GM12891 (cell line): ENCODE data around the gene CCDC40.

ENCODE experiments used
- DNase-seq: peaks from one replicate; pipeline ENCODE4 v3.0.0; 2011; ENCODE audit warnings: low spot score; ENCODE audit not compliant: insufficient read length
- FAIRE-seq: peaks from 2 replicates; lab custom pipeline; 2011; peaks lifted over from hg19 to GRCh38; lab: Jason Lieb, UNC
- PAX5 ChIP-seq: IDR thresholded peaks from 2 replicates; pipeline ENCODE4 v1.6.1; 2011; ENCODE audit warnings: low read length, moderate library complexity, mild to moderate bottlenecking; ENCODE audit not compliant: insufficient read depth, severe bottlenecking
- POLR2A ChIP-seq: IDR thresholded peaks from 2 replicates; pipeline ENCODE4 v1.6.1; 2011; ENCODE audit warnings: low read depth, low read length, control low read depth
- POLR2AphosphoS5 ChIP-seq: IDR thresholded peaks from 2 replicates; pipeline ENCODE4 v1.6.1; 2011; ENCODE audit warnings: low read depth, low read length, control low read depth
- POU2F2 ChIP-seq: IDR thresholded peaks from 2 replicates; pipeline ENCODE4 v1.6.1; 2011; ENCODE audit warnings: low read depth, mild to moderate bottlenecking, control low read depth, low read length, moderate library complexity
- SPI1 ChIP-seq: IDR thresholded peaks from 2 replicates; pipeline ENCODE4 v1.6.1; 2011; ENCODE audit warnings: low read depth, low read length, control low read depth
- TAF1 ChIP-seq: IDR thresholded peaks from 2 replicates; pipeline ENCODE4 v1.6.1; 2011; ENCODE audit warnings: low read depth, low read length, control low read depth

The CCDC40 gene

DNA sequence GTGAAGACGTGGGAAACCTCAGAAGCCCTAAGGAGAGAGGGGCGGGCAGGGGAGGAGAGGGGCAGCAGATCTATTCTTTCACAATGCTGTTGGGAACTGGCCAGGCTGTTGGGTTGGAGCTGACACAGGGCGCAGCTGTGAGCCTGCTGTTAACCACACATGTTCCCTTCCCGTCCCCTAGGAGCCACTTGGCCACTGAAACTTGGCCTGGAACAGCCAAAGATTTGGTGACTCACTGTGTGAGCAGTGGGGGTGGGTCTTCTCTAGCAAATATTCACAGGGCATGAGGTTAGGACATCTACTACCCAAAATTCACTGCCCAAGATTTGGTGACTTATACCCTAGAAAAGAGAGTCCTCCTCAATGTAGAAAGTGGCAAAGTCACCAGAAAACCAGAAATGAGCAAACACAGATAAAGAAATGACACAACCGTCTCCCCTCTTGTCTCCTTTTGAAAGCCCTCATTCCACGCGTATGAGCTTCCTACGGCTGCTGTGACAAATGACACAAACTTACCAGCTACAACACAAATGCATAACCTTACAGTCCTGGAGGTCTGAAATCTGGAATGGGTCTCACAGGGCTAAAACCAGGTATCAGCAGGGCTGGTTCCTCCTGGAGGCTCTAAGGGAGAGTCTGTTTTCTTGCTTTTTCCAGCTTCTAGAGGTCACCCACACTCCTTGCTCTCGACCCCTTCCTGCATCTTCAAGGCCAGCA is 7.0 kb upstream of the CCDC40 start:
- FAIRE-seq: no peak
- TF ChIP-seq POLR2AphosphoS5 (no peak), PAX5 (no peak), POLR2A (no peak), SPI1 (no peak), POU2F2 (no peak), TAF1 (no peak)
- no peak for DNase-seq

DNA sequence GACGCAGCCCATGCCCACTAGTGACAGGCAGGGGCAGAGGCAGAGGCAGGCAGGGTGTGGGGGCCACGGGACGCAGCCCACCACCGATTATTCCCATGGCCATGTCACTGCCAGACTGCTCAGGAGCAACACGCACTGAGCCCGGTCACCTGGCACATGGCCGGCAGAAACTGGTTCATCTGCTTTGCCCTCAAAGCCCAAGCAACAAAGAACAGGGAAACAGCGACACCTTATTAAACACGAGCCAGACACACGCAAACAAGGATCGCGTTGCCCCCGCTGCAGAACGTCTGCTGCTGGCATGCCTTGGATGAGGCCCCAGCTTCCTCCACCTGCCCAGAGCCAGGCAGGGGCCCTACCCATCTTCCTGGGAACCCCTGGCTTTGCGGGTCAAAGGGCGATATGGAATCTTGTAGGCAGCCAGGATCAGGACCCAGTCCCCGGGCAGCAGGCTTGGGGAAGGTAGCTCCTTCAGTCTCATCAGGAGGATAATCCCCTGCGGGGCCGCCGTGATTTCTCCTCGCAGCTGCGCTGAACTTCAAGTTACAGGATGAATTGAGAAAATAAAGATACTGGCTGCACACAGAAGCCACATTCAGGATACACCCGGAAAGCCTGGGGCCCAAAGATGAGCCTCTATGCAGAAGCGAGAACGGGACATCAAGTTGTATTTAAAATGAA is 5.6 kb upstream of the CCDC40 start:
- TF ChIP-seq POU2F2 (no peak), POLR2A (no peak), SPI1 (no peak), PAX5 (no peak), TAF1 (no peak), POLR2AphosphoS5 (no peak)
- DNase-seq (no peak), FAIRE-seq (no peak)

DNA sequence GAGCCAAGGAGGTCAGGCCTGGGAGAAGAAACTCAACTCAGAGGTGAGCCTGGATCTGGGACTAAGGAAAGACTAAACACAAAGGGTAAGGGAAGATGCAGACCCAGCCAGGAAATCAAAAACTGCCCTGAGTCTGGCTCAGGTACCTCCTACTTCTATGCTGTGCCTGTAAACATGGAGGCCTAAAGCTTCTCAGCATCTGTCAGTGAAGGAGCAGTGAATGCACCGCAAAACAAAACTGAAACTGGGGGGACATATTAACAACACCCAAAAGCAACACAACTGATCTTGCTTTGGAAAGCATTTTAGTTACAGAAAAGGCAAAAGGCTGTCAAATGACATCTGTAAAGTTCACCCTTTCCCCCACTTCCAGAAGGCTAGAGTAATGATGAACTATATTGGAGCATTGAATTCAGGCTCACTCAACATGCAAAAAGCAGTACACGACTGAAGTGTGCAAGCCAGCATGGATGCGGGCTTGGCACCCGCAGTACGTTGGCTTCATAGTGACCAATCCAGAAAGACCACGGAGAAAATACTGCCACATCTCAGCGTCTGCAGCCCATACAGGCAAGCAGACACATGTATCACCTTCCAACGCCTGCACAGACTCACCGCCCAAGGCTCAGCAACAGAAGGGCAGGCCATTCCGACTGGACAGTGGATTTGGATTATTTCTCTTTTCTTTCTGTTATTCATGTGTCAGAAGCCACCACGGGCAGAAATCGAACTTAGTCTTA is 4.6 kb upstream of the CCDC40 start:
- DNase-seq (no peak), FAIRE-seq (no peak)
- TF ChIP-seq POLR2A: no peak
- no peak for TF ChIP-seq POU2F2
- TF ChIP-seq POLR2AphosphoS5: no peak
- no peak for TF ChIP-seq TAF1
- TF ChIP-seq PAX5: no peak
- TF ChIP-seq SPI1: no peak

DNA sequence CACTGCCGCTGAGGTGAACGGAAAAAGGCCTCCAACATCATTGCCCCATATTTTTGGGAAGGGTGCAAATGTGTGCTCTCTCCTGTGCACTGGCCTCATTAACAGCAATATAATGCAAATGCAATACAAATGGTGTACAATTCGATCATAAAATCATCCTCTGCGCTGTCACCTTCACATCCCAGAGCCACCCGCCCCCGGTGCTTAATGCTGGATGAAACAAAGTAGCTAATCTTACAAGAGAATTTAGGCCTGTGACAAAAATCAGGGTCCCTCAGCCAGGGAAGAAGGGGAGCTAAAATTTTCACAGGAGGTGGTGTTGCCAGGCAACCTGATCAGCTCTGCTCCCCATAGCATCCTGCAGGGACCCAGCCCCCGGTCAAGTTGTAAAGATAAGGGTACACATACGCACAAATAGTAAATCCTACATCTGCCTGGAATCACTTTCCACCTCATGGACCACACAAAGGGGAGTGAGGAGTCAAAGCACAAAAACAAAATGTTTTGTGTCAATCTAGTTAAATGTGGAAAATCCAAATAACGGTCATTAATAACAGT is 3.7 kb upstream of the CCDC40 start:
- DNase-seq: no peak
- no peak for FAIRE-seq
- TF ChIP-seq PAX5 (no peak), SPI1 (no peak), POLR2AphosphoS5 (no peak), POU2F2 (no peak), POLR2A (no peak), TAF1 (no peak)

DNA sequence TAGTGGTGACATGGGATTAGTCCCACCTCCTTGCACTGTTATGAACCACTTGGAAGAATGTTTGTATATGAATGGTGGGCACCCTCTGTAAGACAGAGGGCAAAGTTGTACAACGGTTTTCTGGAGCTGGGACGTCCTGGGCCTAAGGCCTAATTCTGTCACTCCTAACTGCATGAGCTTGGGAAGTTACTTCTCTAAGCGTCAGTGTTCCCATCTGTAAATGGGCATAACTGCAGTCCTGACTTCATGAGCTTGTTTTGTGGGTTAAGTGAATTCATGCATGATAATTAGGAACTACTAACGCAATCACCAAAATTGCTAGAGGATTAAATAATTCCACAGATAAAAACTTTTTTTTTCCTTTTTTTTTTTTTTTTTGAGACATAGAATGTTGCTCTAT is 2.6 kb upstream of the CCDC40 start:
- FAIRE-seq: no peak

DNA sequence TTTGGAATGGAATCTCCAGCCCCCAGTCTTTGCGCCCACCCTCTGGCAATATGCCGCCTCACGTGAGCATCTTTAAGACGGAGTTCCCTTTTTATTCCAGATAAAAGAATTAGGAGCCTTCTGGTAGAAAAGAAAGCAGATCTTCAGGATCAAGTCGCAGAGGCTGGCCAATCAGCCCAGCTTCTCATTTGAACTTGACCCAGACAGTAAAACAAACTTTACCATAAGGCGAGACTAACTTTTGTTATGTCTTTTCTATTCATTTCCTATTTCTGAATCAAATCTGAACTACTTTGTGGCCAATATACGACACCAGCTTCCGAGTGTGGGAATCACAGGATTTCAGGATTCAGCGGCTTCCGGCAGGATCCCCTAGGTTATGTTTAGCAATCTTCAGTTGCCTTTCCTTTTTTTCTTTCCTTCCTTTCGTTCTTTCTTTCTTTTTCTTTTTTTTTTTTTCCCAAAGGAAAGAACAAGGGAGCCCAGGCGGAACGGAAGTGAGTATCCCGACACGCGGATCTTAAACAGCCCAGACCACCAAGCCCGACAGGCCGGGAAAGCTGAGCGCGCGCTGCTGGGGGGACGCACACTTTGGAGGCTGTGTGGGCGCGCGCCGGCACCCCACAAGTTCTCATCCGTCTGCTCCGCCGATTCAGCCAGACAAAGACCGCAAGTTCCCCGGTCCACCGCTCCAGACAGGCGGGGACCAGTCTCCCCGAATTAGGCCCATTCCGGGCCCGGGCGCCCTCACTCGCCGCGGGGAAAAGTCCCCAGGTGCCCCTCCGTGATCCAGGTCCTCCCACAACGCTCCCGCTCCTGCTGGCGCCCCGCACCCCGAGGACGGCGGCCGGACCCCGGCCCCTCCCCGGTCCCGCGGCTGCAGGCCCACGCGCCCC is 1.4 kb upstream of the CCDC40 start:
- TF ChIP-seq POU2F2 (no peak), POLR2A (no peak), POLR2AphosphoS5 (no peak), TAF1 (no peak)
- DNase-seq (peak; percentile 51), FAIRE-seq (no peak)

More for the DNA sequence above, 2.6 kb upstream of the CCDC40 start:
- no peak for DNase-seq
- TF ChIP-seq PAX5 (no peak), POLR2A (no peak), POLR2AphosphoS5 (no peak), TAF1 (no peak)

DNA sequence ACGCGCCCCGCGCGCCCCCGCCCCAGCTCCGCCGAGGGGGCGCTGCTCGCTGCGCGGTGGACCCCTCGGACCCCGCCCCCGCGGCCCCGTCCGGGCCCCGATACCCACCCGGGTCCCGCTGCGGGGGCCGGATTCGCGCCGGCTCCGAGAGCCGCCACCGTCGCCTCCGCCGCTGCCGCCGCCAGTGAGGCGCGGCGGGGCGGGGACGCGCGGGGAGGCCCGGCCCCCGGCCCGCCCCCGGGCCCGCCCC is 830 bp upstream of the CCDC40 start, which contains the start of gene TBC1D16:
TSS of gene TBC1D16 (minus strand) at position 186 of the 250 bp plus-strand sequence. CDS start 22,325 bp downstream, outside the sequence.
- peak; percentile 87 for DNase-seq
- FAIRE-seq: no peak
- TF ChIP-seq POU2F2 (no peak), POLR2A (no peak), TAF1 (no peak), PAX5 (no peak), POLR2AphosphoS5 (no peak), SPI1 (no peak)

DNA sequence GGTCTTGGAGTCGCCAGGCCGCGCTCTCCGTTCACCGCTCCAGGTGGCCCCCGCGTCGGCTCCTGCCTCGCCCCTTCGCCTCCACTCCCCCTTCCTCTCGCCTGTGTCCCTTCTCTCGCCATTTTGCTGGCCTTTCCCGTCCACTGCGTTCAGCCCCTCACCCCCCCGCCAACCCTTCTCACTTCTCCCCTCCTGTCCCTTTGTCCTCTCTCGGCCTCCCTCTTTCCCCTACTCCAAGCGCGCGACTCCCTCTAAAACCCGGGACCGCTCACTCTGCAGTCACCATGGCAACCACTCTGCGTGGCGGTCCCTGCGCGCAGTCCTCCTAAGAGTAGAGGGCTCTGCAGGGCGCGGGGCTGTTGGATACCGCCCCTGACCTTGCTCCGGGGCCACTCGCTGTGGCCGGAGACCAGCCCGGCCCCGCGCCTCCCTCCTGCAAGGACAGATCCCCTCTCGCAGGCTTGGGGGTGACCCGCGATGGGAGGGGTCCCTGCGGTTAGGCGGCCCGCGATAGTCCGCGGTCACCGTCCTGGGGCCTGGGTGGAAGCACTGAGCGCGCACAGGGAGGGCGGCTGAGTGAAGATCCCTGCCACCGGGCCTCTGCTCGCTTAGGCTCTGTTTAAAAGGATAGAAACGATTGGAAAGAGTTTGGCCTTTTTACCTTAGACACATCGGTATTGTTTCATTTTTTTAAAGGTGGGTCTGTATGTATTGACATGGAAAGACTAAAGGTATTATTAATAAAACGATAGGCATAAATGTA is 454 bp downstream of the CCDC40 start:
- TF ChIP-seq PAX5 (no peak), TAF1 (no peak), POLR2AphosphoS5 (no peak), POLR2A (no peak), SPI1 (no peak), POU2F2 (no peak)
- no peak for FAIRE-seq
- DNase-seq: no peak
